ENCODE data around the gene NCK1. TPM values are rescaled to one million over a fixed set of nuclear protein-coding genes. Genes with fewer than 3 reads are reported as not detected.

Gene NCK1
- total RNA-seq, 4 donors from 2014 or later, result 35.4 to 44.6 (median 42.7) TPM

GRCh38 chr3:136883967-136884720, 22.1 kb downstream of the NCK1 start:
- H3K9me3 ChIP-seq, result no peaks in the 10 kb centered on the region
- no peak for ATAC-seq
- H3K27me3 ChIP-seq, result no peaks in the 10 kb centered on the region
- peaks cover 8 to 41% (median 12%) of the 10 kb centered on the region in 3 donors for H3K4me1 ChIP-seq
- H3K36me3 ChIP-seq, result no peaks in the 10 kb centered on the region
- no peak overlapping the region for H3K27ac ChIP-seq
- no peak overlapping the region for H3K4me3 ChIP-seq
- TF ChIP-seq POLR2AphosphoS5 (IDR thresholded peaks at IDR 0.05) (no peak), POLR2A (IDR thresholded peaks at IDR 0.05) (no peak), CTCF (IDR thresholded peaks at IDR 0.05) (no peak), EP300 (IDR thresholded peaks at IDR 0.05) (no peak)
- 72 to 80% methylated on average over 4 to 5 of the region's 9 CpGs for WGBS, 2 donors (ENCODE audit: low coverage in 1 of 2)

- H3K36me3 ChIP-seq, result no peaks in the 10 kb centered on the region
- H3K9me3 ChIP-seq, result no peaks in the 10 kb centered on the region
- no peak overlapping the region for H3K27ac ChIP-seq
- 59 to 64% methylated on average over 4 to 5 of the region's 5 CpGs for WGBS, 2 donors (ENCODE audit: low coverage in 1 of 2)
- no peak for ATAC-seq
- H3K4me1 ChIP-seq, result peaks cover 8 to 41% (median 12%) of the 10 kb centered on the region in 3 donors
- no peak for TF ChIP-seq EP300 (IDR thresholded peaks at IDR 0.05)
- TF ChIP-seq POLR2AphosphoS5 (IDR thresholded peaks at IDR 0.05), result no peak
- TF ChIP-seq POLR2A (IDR thresholded peaks at IDR 0.05), result no peak
- TF ChIP-seq CTCF (IDR thresholded peaks at IDR 0.05), result no peak
- H3K4me3 ChIP-seq, result no peak overlapping the region
- H3K27me3 ChIP-seq, result no peaks in the 10 kb centered on the region
These were observed 23.6 kb downstream of the NCK1 start for GRCh38 chr3:136885357-136886213.

GRCh38 chr3:136889947-136890346, 27.9 kb downstream of the NCK1 start:
- TF ChIP-seq POLR2AphosphoS5 (IDR thresholded peaks at IDR 0.05) (no peak), EP300 (IDR thresholded peaks at IDR 0.05) (no peak), POLR2A (IDR thresholded peaks at IDR 0.05) (no peak), CTCF (IDR thresholded peaks at IDR 0.05) (no peak)
- no peak for ATAC-seq

GRCh38 chr3:136891934-136892855, 30.2 kb downstream of the NCK1 start:
- TF ChIP-seq EP300 (IDR thresholded peaks at IDR 0.05) (no peak), POLR2AphosphoS5 (IDR thresholded peaks at IDR 0.05) (no peak), POLR2A (IDR thresholded peaks at IDR 0.05) (no peak), CTCF (IDR thresholded peaks at IDR 0.05) (no peak)
- H3K27ac ChIP-seq, result no peak overlapping the region
- no peak overlapping the region for H3K4me3 ChIP-seq
- no peaks in the 10 kb centered on the region for H3K9me3 ChIP-seq
- no peaks in the 10 kb centered on the region for H3K27me3 ChIP-seq
- peaks cover 0 to 3% of the 10 kb centered on the region in 2 donors for H3K36me3 ChIP-seq
- no peak for ATAC-seq
- H3K4me1 ChIP-seq, result peaks cover 6 to 21% (median 8%) of the 10 kb centered on the region in 3 donors
- WGBS, 2 donors (ENCODE audit: low coverage in 1 of 2), result 50% methylated on average over 2 of the region's 2 CpGs

More at GRCh38 chr3:136889947-136890346, 27.9 kb downstream of the NCK1 start:
- Histone ChIP-seq H3K27me3 (no peaks in the 10 kb centered on the region), H3K4me1 (peaks cover 15 to 36% (median 16%) of the 10 kb centered on the region in 3 donors), H3K4me3 (no peak overlapping the region), H3K36me3 (no peaks in the 10 kb centered on the region), H3K27ac (no peak overlapping the region), H3K9me3 (no peaks in the 10 kb centered on the region)
- WGBS, 2 donors (ENCODE audit: low coverage in 1 of 2), result no CpG with 5 or more reads among the region's 24 CpGs

All from gastroesophageal sphincter (tissue), 4 donors.